KOPT-K1 (cell line): Measurements from ENCODE around the gene SRL.
"Not testable (repeated sequence)": the region's sequence is repeated elsewhere in the genome, so short reads cannot be mapped to it uniquely, and the experiment has no call there.

Source experiments
- H3K27ac ChIP-seq: fragments of 200-600 bp; sonication (generic); 2 replicates; pipeline ENCODE4 v1.5.1; 2016; ENCODE audit warnings: antibody characterized with exemption, mild to moderate bottlenecking, low read depth, low read length; ENCODE audit not compliant: poor library complexity, severe bottlenecking
- H3K36me3 ChIP-seq: fragments of 200-600 bp; sonication (generic); 2 replicates; pipeline ENCODE4 v1.5.1; 2017; ENCODE audit warnings: antibody characterized with exemption, mild to moderate bottlenecking, low read length, moderate library complexity; ENCODE audit not compliant: insufficient read depth
- H3K9me3 ChIP-seq: fragments of 200-600 bp; sonication (generic); 2 replicates; pipeline ENCODE4 v1.5.1; 2017; ENCODE audit warnings: antibody characterized with exemption, low read length, mild to moderate bottlenecking; ENCODE audit not compliant: insufficient read depth, poor library complexity, severe bottlenecking

The SRL gene

DNA sequence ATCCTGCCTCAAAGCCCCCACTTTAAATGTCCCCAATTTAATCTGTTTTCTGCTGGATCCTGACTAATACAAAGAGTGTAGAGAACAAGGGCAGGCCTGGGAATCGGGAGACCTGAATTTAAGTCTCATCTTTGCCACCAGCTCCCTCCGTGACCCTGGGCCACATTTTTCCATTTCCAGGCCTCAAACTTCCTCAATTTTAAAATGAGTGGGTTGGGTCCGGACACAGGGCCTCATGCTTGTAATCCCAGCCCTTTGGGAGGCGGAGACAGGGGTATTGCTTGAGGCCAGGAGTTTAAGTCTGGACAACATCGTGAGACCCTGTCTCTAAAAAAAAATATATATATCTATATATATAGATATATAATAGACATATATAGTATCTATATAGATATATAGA is 61.4 kb downstream of the SRL start:
- no peak overlapping the region for H3K27ac ChIP-seq
- no peaks in the 10 kb centered on the region for H3K36me3 ChIP-seq
- H3K9me3 ChIP-seq = no peaks in the 10 kb centered on the region

DNA sequence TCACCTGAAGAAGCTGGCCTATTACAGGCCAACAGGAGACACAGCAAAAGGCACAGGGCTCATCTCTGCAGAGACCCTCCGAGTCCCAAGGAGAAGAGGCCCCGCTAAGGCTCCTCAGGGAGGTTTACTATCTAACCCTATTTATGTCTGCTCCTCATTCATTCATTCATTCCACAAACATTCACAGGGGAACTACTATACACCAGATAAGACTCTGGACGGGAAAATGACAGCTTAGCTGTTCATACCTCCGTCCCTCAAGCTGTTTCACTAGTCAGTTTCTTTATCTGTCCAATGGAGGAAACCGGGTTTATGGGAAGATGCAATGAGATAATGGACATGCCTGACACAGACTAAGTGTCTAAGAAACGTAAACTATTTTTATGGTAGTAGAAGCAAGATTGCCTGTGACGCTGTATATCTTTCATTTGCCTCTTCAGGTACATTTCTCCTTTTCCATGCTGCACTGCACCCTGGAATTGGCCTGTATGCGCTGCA is 62.1 kb downstream of the SRL start:
- Histone ChIP-seq H3K27ac (no peak overlapping the region), H3K36me3 (no peaks in the 10 kb centered on the region), H3K9me3 (no peaks in the 10 kb centered on the region)

DNA sequence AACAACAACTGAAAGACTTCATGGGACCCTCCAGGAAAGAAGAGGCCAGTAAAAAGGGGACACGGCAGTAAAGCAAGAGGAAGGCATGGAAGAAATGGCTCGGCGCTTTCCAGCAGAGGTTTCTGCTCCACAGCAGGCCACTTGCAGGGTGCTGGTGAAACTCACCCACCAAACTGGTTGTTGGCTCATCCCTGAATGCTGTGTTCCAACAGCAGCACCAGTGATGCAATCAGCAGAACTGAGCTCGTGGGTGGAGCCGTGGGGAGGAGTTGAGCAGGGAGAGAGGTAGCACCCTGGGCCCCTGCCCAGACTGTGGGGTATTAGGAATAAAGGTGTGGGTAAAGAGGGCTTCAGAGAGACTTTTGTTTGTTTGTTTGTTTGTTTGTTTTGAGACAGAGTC is 62.9 kb downstream of the SRL start:
- H3K27ac ChIP-seq = no peak overlapping the region
- H3K36me3 ChIP-seq = no peaks in the 10 kb centered on the region

DNA sequence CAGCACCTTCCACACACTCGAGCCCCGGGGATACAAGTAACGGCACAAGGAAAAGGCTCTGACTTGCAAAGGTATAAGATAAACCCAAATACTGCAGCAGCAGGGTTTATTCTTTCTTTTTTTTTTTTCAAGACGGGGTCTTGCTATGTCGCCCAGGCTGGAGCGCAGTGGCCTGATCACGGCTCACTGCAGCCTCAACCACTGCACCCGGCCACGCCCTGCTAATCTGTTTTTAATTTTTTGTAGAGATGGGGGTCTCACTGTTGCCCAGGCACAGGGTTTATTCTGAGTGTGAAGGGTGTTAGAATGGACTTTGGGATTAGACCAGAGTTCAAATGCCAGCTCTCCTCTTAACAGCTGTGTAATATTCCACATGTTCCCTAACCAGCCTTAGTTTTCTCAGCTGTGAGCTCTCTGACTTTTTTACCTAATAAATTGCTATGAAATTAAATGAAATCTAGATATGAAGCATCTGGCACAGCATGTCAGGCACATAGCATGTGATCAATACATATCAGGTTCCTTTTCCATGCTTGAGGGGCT is 63.3 kb downstream of the SRL start:
- no peak overlapping the region for H3K27ac ChIP-seq
- no peaks in the 10 kb centered on the region for H3K36me3 ChIP-seq
- no peaks in the 10 kb centered on the region for H3K9me3 ChIP-seq

More for the DNA sequence above, 62.9 kb downstream of the SRL start:
- no peaks in the 10 kb centered on the region for H3K9me3 ChIP-seq

DNA sequence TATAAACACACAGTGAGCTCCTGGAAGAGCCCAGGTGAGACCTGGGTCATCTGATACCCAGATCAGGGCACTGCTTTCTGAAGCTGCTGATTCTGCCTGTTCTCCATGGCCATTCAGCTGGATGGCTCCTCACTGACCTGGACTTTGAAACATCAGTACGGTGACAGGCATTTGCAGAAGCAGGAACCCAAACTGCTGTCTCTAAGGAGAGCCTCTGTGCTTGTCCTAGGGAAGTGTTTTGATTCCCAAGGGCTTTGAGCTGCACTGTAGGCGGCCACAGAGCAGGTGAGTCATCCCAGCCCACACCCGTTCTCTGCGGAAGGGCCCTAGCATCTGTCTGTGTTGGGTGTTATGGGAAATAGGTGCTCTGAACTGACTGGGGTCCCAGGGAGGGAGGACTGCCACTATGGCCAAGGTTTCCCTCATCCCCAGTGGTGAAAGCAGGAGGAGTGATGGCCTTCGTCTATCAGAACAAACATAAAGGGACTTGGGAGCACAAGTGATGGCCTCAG is 64.9 kb downstream of the SRL start:
- H3K9me3 ChIP-seq = no peaks in the 10 kb centered on the region
- no peaks in the 10 kb centered on the region for H3K36me3 ChIP-seq
- no peak overlapping the region for H3K27ac ChIP-seq

DNA sequence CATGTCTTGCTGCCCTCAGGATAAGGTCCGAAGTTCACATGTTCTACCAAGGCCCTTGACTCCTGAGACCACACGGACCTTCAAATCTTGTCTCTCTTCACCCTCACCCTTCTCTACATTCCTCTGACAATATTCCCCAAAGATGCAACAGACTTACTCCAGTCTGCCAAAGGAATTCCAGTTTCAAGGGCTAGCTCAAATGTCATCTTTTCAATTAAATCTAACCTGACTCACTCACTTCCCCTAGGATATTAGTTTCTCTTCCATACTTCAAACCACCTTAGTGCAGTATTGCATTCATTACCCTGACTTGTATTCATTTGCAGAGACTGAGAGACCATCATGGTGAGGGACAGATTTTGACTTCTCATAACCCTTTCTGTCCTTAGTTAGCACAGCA is 66.0 kb downstream of the SRL start:
- no peaks in the 10 kb centered on the region for H3K36me3 ChIP-seq
- H3K9me3 ChIP-seq = no peaks in the 10 kb centered on the region
- H3K27ac ChIP-seq = no peak overlapping the region

DNA sequence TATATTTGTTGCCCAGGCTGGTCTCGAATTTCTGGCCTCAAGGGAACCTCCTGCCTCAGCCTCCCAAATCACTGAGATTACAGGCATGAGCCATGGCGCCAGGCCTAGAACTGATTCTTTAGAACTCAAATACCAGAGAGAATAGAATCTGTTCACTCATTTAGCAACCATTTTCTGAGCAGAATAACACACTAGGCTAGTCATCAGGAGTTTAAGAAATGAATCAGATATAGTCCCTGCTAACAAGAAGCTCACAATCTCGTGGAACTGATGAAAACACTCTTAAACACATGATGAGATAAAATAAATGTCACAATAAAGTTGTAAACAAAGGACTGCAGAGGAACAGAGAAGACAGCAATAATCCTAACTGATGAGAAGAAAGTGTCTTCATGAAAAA is 69.8 kb downstream of the SRL start:
- Histone ChIP-seq H3K9me3 (no peaks in the 10 kb centered on the region), H3K27ac (no peak overlapping the region), H3K36me3 (no peaks in the 10 kb centered on the region)

DNA sequence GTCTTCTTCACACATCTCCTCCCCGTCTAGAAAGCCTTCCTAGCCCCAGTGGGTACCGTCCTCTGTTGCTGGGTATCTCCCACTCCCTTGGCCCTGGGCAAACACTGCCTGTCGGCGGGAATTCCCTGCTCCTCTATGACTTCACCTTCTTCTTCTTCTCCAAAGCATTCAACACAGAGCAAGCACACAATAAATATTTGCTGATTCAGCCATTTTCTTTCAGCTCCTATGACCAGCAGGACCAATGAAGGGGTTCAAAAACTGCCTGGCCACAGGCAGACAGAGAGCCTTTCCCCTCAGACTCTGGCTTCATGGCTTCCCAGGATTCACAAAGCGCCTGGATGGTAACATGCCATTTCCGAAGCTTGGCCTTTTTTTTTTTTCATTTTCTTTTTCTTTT is 72.5 kb downstream of the SRL start:
- Histone ChIP-seq H3K9me3 (no peaks in the 10 kb centered on the region), H3K27ac (no peak overlapping the region), H3K36me3 (no peaks in the 10 kb centered on the region)

DNA sequence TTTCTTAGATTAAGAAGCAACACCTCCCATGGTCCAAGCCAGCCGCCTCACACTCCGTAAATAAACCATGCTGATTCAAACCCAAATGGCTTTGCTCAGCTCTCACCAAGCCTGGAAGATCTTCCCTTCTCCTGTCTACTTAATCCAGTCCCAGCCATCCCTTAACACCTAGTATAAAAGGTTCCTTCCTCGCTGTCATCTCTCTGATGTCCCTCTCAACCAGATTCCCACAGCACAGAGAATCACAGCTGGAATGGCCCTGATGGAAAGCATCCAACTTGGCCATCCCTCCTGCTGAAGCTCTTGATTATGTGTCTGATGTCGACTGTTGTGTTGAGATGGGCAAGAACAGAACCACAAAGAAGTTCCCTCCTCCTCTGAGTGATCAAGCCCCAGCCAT is 75.1 kb downstream of the SRL start:
- Histone ChIP-seq H3K27ac (no peak overlapping the region), H3K36me3 (no peaks in the 10 kb centered on the region)

DNA sequence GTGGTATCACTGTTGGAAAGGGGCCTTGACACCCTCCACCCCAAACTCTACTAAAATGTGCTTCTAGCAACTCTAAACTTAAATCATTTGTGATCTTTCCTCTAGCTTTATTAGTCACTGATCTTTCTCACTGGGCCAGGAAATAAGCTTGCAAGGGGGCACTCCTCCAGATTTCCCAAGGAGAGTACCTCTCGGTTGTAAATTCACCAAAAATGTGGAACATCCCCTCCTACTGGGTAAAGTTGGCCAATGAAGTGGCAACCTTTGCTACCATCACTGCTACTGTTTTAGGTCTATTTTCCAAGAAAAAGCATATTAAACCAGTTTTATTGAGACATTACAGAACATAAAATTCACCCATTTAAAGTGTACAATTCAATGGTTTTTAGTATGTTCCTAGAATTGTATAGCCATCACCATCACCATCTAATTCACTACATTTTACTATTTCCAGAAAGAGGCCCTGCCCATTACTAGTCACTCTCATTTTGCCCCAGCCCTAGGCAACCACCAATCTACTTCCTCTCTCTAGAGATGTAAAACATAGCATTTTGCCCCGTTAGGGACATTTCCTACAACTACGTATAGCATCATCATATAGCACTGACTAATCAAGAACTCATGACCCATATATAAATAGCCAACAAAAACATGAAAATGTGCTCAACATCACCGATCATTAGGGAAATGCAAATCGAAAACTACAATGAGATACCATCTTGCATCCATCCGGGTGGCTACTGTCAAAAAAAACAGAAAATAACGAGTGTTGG is 81.0 kb downstream of the SRL start:
- Histone ChIP-seq H3K36me3 (no peaks in the 10 kb centered on the region), H3K27ac (no peak overlapping the region), H3K9me3 (no peaks in the 10 kb centered on the region)

More for the DNA sequence above, 75.1 kb downstream of the SRL start:
- H3K9me3 ChIP-seq = no peaks in the 10 kb centered on the region

DNA sequence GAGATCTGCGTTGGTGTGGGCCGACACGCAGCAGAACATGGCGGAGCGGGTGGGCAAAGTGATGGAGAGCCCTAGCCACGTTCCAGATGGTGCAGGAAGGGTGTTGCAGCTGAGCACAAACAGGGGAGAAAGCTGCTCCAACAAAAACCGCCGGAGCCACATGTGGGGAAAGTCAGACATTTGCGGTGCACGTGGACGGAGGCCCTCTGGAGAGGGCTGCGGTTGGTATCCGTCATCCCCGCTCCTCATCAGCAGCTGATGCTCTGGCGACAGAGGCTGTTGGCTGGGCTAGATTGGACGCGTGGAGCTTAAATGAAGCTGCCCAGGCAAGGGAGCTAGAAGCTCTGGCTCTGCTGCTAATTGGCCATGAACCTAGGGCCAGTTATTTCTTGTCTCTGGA is 82.2 kb downstream of the SRL start:
- Histone ChIP-seq H3K36me3 (no peaks in the 10 kb centered on the region), H3K9me3 (no peaks in the 10 kb centered on the region), H3K27ac (no peak overlapping the region)

DNA sequence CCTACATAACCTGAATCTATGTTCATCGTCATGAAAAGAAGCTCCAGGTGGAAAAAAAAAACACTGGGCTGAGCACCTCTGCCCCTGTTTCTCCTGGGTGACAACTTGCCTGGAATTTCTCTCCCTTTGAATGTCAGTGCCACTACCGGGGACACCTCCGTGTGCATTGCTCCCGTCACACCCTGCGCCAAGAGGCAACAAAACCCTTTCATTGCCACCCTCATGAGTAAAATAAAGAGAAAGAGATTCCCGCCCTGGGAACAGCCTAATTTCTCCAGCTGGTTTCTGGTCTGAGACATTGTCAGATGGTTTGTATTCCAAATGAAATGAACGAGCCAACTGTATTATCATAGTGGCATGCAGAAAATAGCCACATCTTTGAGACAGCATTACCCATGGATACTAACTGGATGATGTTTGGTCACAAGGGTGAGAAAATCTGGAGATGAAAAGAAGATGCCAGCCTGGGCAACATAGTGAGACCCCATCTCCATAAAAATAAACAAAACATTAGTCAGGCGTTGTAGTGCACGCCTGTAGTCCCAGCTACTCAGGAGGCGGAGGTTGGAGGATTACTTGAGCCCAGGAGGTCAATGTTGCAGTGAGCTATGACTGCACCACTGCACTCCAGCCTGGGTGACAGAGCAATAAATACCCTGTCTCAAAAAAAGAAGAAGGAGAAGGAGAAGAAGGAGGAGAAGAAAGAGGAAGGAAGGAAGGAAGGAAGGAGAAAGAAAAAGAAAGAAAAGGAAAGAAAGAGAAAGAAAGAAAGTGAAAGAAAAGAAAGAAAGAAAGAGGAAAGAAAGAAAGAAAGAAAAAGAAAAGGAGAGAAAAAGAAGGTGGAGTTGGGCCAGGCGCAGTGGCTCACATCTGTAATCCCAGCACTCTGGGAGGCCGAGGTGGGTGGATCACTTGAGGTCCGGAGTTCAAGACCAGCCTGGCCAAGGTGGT is 83.5 kb downstream of the SRL start:
- H3K36me3 ChIP-seq = no peaks in the 10 kb centered on the region
- H3K27ac ChIP-seq = no peak overlapping the region
- H3K9me3 ChIP-seq = no peaks in the 10 kb centered on the region

DNA sequence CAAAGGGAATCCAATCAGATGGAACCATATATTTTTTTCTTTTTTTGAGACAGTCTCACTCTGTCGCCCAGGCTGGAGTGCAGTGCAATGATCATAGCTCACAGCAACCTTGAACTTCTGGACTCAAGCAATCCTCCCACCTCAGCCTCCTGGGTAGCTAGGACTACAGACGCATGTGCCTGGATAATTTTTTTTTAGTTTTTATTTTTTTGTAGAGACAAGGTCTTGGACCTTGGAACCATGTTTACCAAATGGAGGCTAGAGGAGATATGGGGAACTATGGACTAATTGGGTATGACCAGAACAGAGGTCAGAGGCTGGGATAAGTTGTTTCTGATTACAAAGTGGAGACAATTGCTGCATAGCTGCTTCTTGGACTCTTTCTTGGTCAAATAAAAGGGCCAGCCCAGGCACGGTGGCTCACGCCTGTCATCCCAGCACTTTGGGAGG is 84.5 kb downstream of the SRL start:
- H3K36me3 ChIP-seq = no peaks in the 10 kb centered on the region
- H3K27ac ChIP-seq = no peak overlapping the region
- no peaks in the 10 kb centered on the region for H3K9me3 ChIP-seq

DNA sequence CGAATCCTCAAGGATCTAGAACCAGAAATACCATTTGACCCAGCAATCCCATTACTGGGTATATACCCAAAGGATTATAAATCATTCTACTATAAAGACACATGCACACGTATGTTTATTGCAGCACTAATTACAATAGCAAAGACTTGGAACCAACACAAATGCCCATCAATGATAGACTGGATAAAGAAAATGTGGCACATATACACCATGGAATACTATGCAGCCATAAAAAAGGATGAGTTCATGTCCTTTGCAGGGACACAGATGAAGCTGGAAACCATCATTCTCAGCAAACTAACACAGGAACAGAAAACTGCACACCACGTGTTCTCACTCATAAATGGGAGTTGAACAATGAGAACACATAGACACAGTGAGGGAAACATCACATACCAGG is 85.4 kb downstream of the SRL start:
- not testable (repeated sequence) for H3K9me3 ChIP-seq, H3K27ac ChIP-seq, H3K36me3 ChIP-seq

DNA sequence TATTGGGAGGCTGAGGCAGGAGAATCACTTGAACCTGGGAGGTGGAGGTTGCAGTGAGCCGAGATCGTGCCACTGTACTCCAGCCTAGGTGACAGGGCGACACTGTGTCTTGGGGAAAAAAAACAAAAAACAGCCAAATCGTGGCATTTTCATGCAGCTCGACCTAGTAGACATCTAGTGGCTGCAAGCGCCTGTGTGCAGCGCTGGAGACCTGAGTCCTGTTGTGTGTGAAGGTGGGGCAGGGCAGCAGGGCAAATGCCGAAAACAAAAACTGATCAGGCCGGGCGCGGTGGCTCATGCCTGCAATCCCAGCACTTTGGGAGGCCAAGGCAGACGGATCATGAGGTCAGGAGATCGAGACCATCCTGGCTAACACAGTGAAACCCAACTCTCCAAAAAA is 88.5 kb downstream of the SRL start:
- H3K36me3 ChIP-seq, H3K9me3 ChIP-seq, H3K27ac ChIP-seq: not testable (repeated sequence)
